ENCODE results near the gene RPS6KB2.

The RPS6KB2 gene

DNA sequence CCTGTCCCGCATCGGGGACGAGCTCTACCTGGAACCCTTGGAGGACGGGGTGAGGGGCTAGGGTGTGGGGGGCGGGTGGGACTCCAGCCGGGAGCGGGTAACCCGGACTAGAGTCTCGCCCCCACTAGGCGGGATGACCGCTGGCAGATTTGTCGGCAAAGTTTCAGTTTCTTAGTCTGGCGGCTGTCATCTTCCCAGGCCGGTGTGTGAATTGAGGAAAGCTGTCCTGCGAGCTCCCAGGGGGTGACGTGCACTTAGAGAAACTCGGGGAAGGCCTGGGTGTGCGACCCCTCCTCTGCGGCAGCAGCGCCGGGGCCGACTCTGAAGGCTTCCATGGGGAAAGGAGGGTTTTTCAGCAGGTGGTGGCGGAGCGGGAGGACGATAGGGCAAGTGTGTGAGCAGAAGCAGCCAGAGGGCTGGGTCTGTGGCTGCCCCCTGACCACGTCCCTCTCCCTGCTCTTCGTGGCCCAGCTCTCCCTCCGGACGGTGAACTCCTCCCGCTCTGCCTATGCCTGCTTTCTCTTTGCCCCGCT is 36.0 kb upstream of the RPS6KB2 start:
- Mint-ChIP-seq H3K27ac (peak overlapping the region; percentile 55), H3K27me3 (no peaks in the 10 kb centered on the region), H3K4me3 (peak overlapping the region; percentile 88), H3K9me3 (no peaks in the 10 kb centered on the region), H3K4me1 (peaks cover 40% of the 10 kb centered on the region), H3K36me3 (no peaks in the 10 kb centered on the region)
- ATAC-seq (ENCODE audit: low read depth) (peak; percentile 5), DNase-seq (ENCODE audit: low spot score in 2 of 2) (no peak)

DNA sequence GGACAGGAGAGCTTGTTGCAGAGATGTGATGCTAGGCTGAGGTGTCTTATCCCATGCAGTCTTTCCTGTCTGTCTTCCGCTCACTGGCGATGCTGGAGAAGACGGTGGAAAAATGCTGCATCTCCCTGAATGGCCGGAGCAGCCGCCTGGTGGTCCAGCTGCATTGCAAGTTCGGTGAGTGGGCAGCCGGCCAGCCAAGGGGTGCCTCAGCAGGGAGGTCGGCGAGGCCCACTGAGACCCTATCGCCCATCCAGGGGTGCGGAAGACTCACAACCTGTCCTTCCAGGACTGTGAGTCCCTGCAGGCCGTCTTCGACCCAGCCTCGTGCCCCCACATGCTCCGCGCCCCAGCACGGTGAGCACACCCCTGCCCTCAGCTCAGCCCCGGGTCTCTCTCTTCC is 34.9 kb upstream of the RPS6KB2 start:
- Mint-ChIP-seq H3K27ac (peak overlapping the region; percentile 17), H3K4me3 (peak overlapping the region; percentile 70), H3K4me1 (peaks cover 42% of the 10 kb centered on the region), H3K36me3 (peaks cover 6% of the 10 kb centered on the region), H3K9me3 (no peaks in the 10 kb centered on the region), H3K27me3 (no peaks in the 10 kb centered on the region)
- ATAC-seq (ENCODE audit: low read depth) (no peak), DNase-seq (ENCODE audit: low spot score in 2 of 2) (no peak)

DNA sequence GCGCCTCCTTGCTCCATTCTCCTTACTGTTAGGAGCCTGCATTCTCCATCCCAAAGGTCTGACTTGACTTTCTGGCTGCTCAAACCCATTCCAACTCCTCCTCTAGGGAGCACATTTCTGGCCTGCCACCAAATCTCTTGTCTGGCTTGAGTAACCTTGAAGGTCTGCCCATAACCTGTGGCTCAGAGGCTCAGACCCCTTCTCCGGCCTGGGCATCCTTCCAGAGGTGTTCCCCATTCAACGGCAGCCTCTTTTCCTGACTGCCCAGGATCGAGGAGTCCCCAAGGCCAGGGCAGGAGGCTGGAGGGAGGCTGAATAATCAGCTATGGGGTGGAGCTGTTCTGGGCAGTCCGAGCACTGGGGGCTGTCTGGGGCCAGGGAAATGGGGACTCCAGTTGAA is 34.3 kb upstream of the RPS6KB2 start:
- peak overlapping the region; percentile 17 for H3K27ac Mint-ChIP-seq
- peak overlapping the region; percentile 70 for H3K4me3 Mint-ChIP-seq
- peaks cover 6% of the 10 kb centered on the region for H3K36me3 Mint-ChIP-seq
- H3K4me1 Mint-ChIP-seq, result peaks cover 41% of the 10 kb centered on the region
- no peaks in the 10 kb centered on the region for H3K9me3 Mint-ChIP-seq
- no peak for ATAC-seq (ENCODE audit: low read depth)
- DNase-seq (ENCODE audit: low spot score in 2 of 2), result no peak
- H3K27me3 Mint-ChIP-seq, result no peaks in the 10 kb centered on the region

DNA sequence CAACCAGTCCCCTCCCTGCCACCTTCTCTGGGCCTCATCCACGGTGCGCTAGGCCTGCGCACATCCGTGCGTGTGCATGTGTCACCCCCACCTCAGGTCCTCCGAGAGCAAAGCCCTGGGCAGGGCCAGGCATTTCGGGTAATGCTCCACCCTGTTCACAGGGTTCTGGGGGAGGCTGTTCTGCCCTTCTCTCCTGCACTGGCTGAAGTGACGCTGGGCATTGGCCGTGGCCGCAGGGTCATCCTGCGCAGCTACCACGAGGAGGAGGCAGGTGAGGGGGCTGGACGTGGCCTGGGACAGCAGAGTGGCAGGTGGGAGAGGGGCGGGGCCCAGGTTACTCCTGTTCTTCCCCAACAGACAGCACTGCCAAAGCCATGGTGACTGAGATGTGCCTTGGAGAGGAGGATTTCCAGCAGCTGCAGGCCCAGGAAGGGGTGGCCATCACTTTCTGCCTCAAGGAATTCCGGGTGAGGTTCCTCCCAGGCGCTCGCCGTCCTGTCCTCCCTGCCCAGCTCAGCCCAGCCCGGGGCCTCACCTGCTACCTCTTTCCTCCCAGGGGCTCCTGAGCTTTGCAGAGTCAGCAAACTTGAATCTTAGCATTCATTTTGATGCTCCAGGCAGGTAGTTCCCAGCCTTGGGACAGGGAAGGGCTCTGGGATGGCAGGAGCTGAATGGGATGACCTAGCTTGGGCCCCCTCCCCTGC is 32.6 kb upstream of the RPS6KB2 start:
- no peak for ATAC-seq (ENCODE audit: low read depth)
- DNase-seq (ENCODE audit: low spot score in 2 of 2), result no peak
- Mint-ChIP-seq H3K27me3 (no peaks in the 10 kb centered on the region), H3K4me3 (no peak overlapping the region), H3K9me3 (no peaks in the 10 kb centered on the region), H3K27ac (no peak overlapping the region), H3K4me1 (peaks cover 36% of the 10 kb centered on the region), H3K36me3 (peaks cover 8% of the 10 kb centered on the region)

- H3K9me3 Mint-ChIP-seq, result no peaks in the 10 kb centered on the region
- DNase-seq (ENCODE audit: low spot score in 2 of 2) (no peak), ATAC-seq (ENCODE audit: low read depth) (no peak)
- H3K27me3 Mint-ChIP-seq, result no peaks in the 10 kb centered on the region
- no peak overlapping the region for H3K27ac Mint-ChIP-seq
- H3K4me1 Mint-ChIP-seq, result peaks cover 33% of the 10 kb centered on the region
- peaks cover 8% of the 10 kb centered on the region for H3K36me3 Mint-ChIP-seq
- no peak overlapping the region for H3K4me3 Mint-ChIP-seq
Observed at GRCh38 chr11:67396259-67396581, 32.1 kb upstream of the RPS6KB2 start.

- Mint-ChIP-seq H3K9me3 (no peaks in the 10 kb centered on the region), H3K27me3 (no peaks in the 10 kb centered on the region), H3K36me3 (peaks cover 8% of the 10 kb centered on the region), H3K4me3 (no peak overlapping the region), H3K4me1 (peaks cover 31% of the 10 kb centered on the region), H3K27ac (no peak overlapping the region)
- DNase-seq (ENCODE audit: low spot score in 2 of 2) (no peak), ATAC-seq (ENCODE audit: low read depth) (no peak)
Observed at GRCh38 chr11:67396587-67397389, 31.5 kb upstream of the RPS6KB2 start.

GRCh38 chr11:67397536-67397935 is 30.8 kb upstream of the RPS6KB2 start:
- Mint-ChIP-seq H3K27ac (no peak overlapping the region), H3K36me3 (peaks cover 8% of the 10 kb centered on the region), H3K9me3 (no peaks in the 10 kb centered on the region), H3K4me1 (peaks cover 27% of the 10 kb centered on the region), H3K4me3 (no peak overlapping the region), H3K27me3 (no peaks in the 10 kb centered on the region)
- no peak for ATAC-seq (ENCODE audit: low read depth)
- no peak for DNase-seq (ENCODE audit: low spot score in 2 of 2)

- DNase-seq (ENCODE audit: low spot score in 2 of 2) (no peak), ATAC-seq (ENCODE audit: low read depth) (no peak)
- no peaks in the 10 kb centered on the region for H3K9me3 Mint-ChIP-seq
- H3K4me1 Mint-ChIP-seq, result peaks cover 24% of the 10 kb centered on the region
- peaks cover 8% of the 10 kb centered on the region for H3K36me3 Mint-ChIP-seq
- H3K4me3 Mint-ChIP-seq, result no peak overlapping the region
- H3K27ac Mint-ChIP-seq, result no peak overlapping the region
- H3K27me3 Mint-ChIP-seq, result no peaks in the 10 kb centered on the region
Observed at GRCh38 chr11:67397986-67398660, 30.2 kb upstream of the RPS6KB2 start.

- no peak for ATAC-seq (ENCODE audit: low read depth)
- H3K9me3 Mint-ChIP-seq, result no peaks in the 10 kb centered on the region
- peak overlapping the region; percentile 17 for H3K4me3 Mint-ChIP-seq
- H3K36me3 Mint-ChIP-seq, result peaks cover 13% of the 10 kb centered on the region
- H3K27me3 Mint-ChIP-seq, result no peaks in the 10 kb centered on the region
- no peak for DNase-seq (ENCODE audit: low spot score in 2 of 2)
- no peak overlapping the region for H3K27ac Mint-ChIP-seq
- peaks cover 22% of the 10 kb centered on the region for H3K4me1 Mint-ChIP-seq
Observed at GRCh38 chr11:67398661-67399563, 29.4 kb upstream of the RPS6KB2 start.

DNA sequence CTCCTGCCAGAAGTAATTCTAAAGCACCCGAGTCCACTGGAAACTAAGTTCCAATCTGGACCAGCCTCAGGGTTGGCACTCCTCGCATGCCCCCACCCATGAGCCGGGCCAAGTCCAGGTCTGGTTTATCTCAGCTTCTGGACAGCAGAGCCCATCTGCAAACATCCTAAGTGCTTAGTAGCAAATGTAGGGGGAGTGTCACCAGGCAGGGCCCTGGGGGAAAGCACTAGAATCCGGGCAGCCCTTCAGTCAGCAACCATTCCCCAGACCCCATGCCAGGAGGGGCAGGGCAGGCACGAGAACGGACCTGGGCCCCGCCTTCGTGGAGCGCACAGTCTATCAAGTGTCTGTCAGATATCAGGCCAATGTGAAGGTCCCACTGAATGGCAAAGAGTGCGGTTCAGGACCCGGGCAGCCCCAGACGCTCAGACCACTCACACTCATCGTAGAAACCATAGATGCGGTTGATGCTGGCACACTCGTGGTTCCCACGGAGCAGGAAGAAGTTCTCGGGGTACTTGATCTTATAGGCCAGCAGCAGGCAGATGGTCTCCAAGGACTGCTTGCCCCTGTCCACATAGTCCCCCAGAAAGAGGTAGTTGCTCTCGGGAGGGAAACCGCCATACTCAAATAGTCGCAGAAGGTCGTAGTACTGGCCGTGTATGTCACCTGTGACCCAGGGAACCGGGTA is 27.9 kb upstream of the RPS6KB2 start:
- Mint-ChIP-seq H3K4me3 (peak overlapping the region; percentile 86), H3K27ac (peak overlapping the region; percentile 69), H3K36me3 (peaks cover 17% of the 10 kb centered on the region), H3K27me3 (no peaks in the 10 kb centered on the region), H3K4me1 (peaks cover 25% of the 10 kb centered on the region), H3K9me3 (no peaks in the 10 kb centered on the region)
- ATAC-seq (ENCODE audit: low read depth), result no peak
- no peak for DNase-seq (ENCODE audit: low spot score in 2 of 2)

- H3K4me3 Mint-ChIP-seq, result peak overlapping the region; percentile 86
- no peaks in the 10 kb centered on the region for H3K27me3 Mint-ChIP-seq
- peaks cover 17% of the 10 kb centered on the region for H3K36me3 Mint-ChIP-seq
- DNase-seq (ENCODE audit: low spot score in 2 of 2) (peak in 1 of 2 donors; percentile 43), ATAC-seq (ENCODE audit: low read depth) (peak; percentile 4)
- H3K9me3 Mint-ChIP-seq, result no peaks in the 10 kb centered on the region
- H3K4me1 Mint-ChIP-seq, result peaks cover 26% of the 10 kb centered on the region
- peak overlapping the region; percentile 69 for H3K27ac Mint-ChIP-seq
Observed at GRCh38 chr11:67400942-67401494, 27.3 kb upstream of the RPS6KB2 start.

- H3K9me3 Mint-ChIP-seq, result no peaks in the 10 kb centered on the region
- peak within 1 kb of the TSS; percentile 86 for H3K4me3 Mint-ChIP-seq
- peak; percentile 74 for ATAC-seq (ENCODE audit: low read depth)
- H3K27me3 Mint-ChIP-seq, result no peaks in the 10 kb centered on the region
- H3K4me1 Mint-ChIP-seq, result peaks cover 28% of the 10 kb centered on the region
- peaks cover 21% of the 10 kb centered on the region for H3K36me3 Mint-ChIP-seq
- H3K27ac Mint-ChIP-seq, result peak within 1 kb of the TSS; percentile 69
- peak; percentile 93 to 96 for DNase-seq (ENCODE audit: low spot score in 2 of 2)
Observed at GRCh38 chr11:67401495-67402191, 26.7 kb upstream of the RPS6KB2 start, which contains the start of gene PPP1CA. Gene PPP1CA, minus strand, starts transcription at chr11:67401858. Its CDS starts 76 bp downstream, at chr11:67401782.

Measured in memory B cell (primary cell).